GM18519 (cell line): ENCODE measurements around the gene ZBTB47.

Experiments
- ATAC-seq: cut with Tn5 transposase; IDR thresholded peaks from one replicate; pipeline ENCODE4 v1.9.1; 2021; ENCODE audit warnings: mild to moderate bottlenecking, moderate library complexity; ENCODE audit not compliant: unreplicated experiment, low FRiP score

The ZBTB47 gene

GRCh38 chr3:42652251-42652610, 1.3 kb upstream of the ZBTB47 start:
- no peak for ATAC-seq

- ATAC-seq = no peak
Measured at GRCh38 chr3:42652611-42653302, 740 bp upstream of the ZBTB47 start.

- ATAC-seq = no peak
Measured at GRCh38 chr3:42653303-42653559, 266 bp upstream of the ZBTB47 start.

- ATAC-seq = no peak
Measured at GRCh38 chr3:42654331-42655201, 1.1 kb downstream of the ZBTB47 start.

GRCh38 chr3:42655331-42655888, 1.9 kb downstream of the ZBTB47 start:
- no peak for ATAC-seq

- no peak for ATAC-seq
Measured at GRCh38 chr3:42655980-42656679, 2.6 kb downstream of the ZBTB47 start.

- no peak for ATAC-seq
Measured at GRCh38 chr3:42656680-42657610, 3.4 kb downstream of the ZBTB47 start.

- no peak for ATAC-seq
Measured at GRCh38 chr3:42657675-42658074, 4.2 kb downstream of the ZBTB47 start.

GRCh38 chr3:42658091-42658770, 4.7 kb downstream of the ZBTB47 start:
- no peak for ATAC-seq

- ATAC-seq = no peak
Measured at GRCh38 chr3:42658771-42659390, 5.4 kb downstream of the ZBTB47 start.

GRCh38 chr3:42659451-42660130, 6.1 kb downstream of the ZBTB47 start:
- no peak for ATAC-seq

- ATAC-seq = no peak
Measured at GRCh38 chr3:42660131-42660715, 6.7 kb downstream of the ZBTB47 start.

GRCh38 chr3:42660898-42661297, 7.4 kb downstream of the ZBTB47 start:
- ATAC-seq = no peak

GRCh38 chr3:42661593-42662022, 8.1 kb downstream of the ZBTB47 start:
- no peak for ATAC-seq

- no peak for ATAC-seq
Measured at GRCh38 chr3:42662037-42662812, 8.7 kb downstream of the ZBTB47 start.

- no peak for ATAC-seq
Measured at GRCh38 chr3:42662813-42663535, 9.5 kb downstream of the ZBTB47 start.
